Epithelial cell of esophagus (primary cell): Measurements from ENCODE around the gene EFHC2.

ENCODE experiments used
- DNase-seq: peaks from one replicate; pipeline ENCODE4 v3.0.0; 2010; ENCODE audit warnings: low read depth
- H3K4me3 ChIP-seq: 2 replicates; pipeline ENCODE4 v1.5.1; 2011; ENCODE audit warnings: mild to moderate bottlenecking, low read length, control low read depth
- CTCF ChIP-seq: IDR thresholded peaks from 2 replicates; pipeline ENCODE4 v1.5.1; 2011; ENCODE audit warnings: low read depth, mild to moderate bottlenecking, low read length, control low read depth, inconsistent platforms; ENCODE audit not compliant: insufficient read depth; ENCODE audit errors: missing control alignments

The EFHC2 gene

GRCh38 chrX:44317181-44317580, 26.3 kb downstream of the EFHC2 start:
- DNase-seq = no peak
- no peak overlapping the region for H3K4me3 ChIP-seq
- TF ChIP-seq CTCF = no peak

- no peak for TF ChIP-seq CTCF
These were observed 28.7 kb downstream of the EFHC2 start for GRCh38 chrX:44314808-44315207.

GRCh38 chrX:44314259-44314734, 29.2 kb downstream of the EFHC2 start:
- no peak for TF ChIP-seq CTCF
- no peak overlapping the region for H3K4me3 ChIP-seq
- peak; percentile 23 for DNase-seq

More at GRCh38 chrX:44314808-44315207, 28.7 kb downstream of the EFHC2 start:
- no peak for DNase-seq
- no peak overlapping the region for H3K4me3 ChIP-seq

GRCh38 chrX:44312421-44312820, 31.1 kb downstream of the EFHC2 start:
- no peak overlapping the region for H3K4me3 ChIP-seq
- DNase-seq = no peak
- no peak for TF ChIP-seq CTCF

- H3K4me3 ChIP-seq = no peak overlapping the region
- no peak for DNase-seq
- TF ChIP-seq CTCF = no peak
These were observed 33.2 kb downstream of the EFHC2 start for GRCh38 chrX:44310227-44310626.

- DNase-seq = no peak
- no peak for TF ChIP-seq CTCF
- no peak overlapping the region for H3K4me3 ChIP-seq
These were observed 34.6 kb downstream of the EFHC2 start for GRCh38 chrX:44308869-44309268.

- no peak for TF ChIP-seq CTCF
- peak; percentile 90 for DNase-seq
- H3K4me3 ChIP-seq = no peak overlapping the region
These were observed 37.1 kb downstream of the EFHC2 start for GRCh38 chrX:44306356-44306755.
